OCI-LY1 (cell line): ENCODE measurements around the gene SUFU.

Experiments
- H2AFZ ChIP-seq: fragments of 200-600 bp; sonication (generic), shearing (Covaris generic); 2 replicates; pipeline ENCODE4 v1.6.0; 2014; ENCODE audit warnings: antibody characterized with exemption, mild to moderate bottlenecking, low read length
- H3F3A ChIP-seq: fragments of 200-600 bp; sonication (generic), shearing (Covaris generic); 2 replicates; pipeline ENCODE4 v1.6.0; 2014; ENCODE audit warnings: mild to moderate bottlenecking, antibody characterized with exemption, low read length, moderate library complexity; ENCODE audit not compliant: insufficient read depth
- H3K27ac ChIP-seq: fragments of 200-600 bp; sonication (generic); 2 replicates; pipeline ENCODE4 v1.5.1; 2014; ENCODE audit warnings: low read length, mixed run types, mild to moderate bottlenecking, low read depth; ENCODE audit not compliant: poor library complexity, severe bottlenecking
- H3K27me3 ChIP-seq: fragments of 200-600 bp; sonication (generic); 2 replicates; pipeline ENCODE4 v1.6.0; 2014; ENCODE audit warnings: antibody characterized with exemption, mild to moderate bottlenecking, low read length, moderate library complexity; ENCODE audit not compliant: insufficient read depth
- H3K36me3 ChIP-seq: fragments of 200-600 bp; sonication (generic); 2 replicates; pipeline ENCODE4 v1.6.1; 2014; ENCODE audit warnings: mild to moderate bottlenecking, antibody characterized with exemption, low read length, moderate library complexity, mixed read lengths; ENCODE audit not compliant: insufficient read depth
- H3K4me1 ChIP-seq: fragments of 200-600 bp; sonication (generic); 2 replicates; pipeline ENCODE4 v1.5.1; 2014; ENCODE audit warnings: mild to moderate bottlenecking, low read length, moderate library complexity; ENCODE audit not compliant: insufficient read depth, severe bottlenecking
- H3K4me2 ChIP-seq: fragments of 200-600 bp; sonication (generic), shearing (Covaris generic); 2 replicates; pipeline ENCODE4 v1.6.1; 2014; ENCODE audit warnings: low read length
- H3K4me3 ChIP-seq: fragments of 200-600 bp; sonication (generic); 2 replicates; pipeline ENCODE4 v1.5.1; 2014; ENCODE audit warnings: low read length, low read depth, mild to moderate bottlenecking, mixed read lengths; ENCODE audit not compliant: poor library complexity, severe bottlenecking
- H3K79me2 ChIP-seq: fragments of 200-600 bp; shearing (Covaris generic); 2 replicates; pipeline ENCODE4 v1.6.1; 2016; ENCODE audit warnings: mixed run types, low read length, mixed read lengths; ENCODE audit not compliant: insufficient read depth
- H3K9ac ChIP-seq: fragments of 200-600 bp; sonication (generic), shearing (Covaris generic); 2 replicates; pipeline ENCODE4 v1.6.1; 2014; ENCODE audit warnings: mild to moderate bottlenecking, low read length, mixed read lengths
- H3K9me2 ChIP-seq: fragments of 200-600 bp; sonication (generic), shearing (Covaris generic); 2 replicates; pipeline ENCODE4 v1.6.1; 2014; ENCODE audit warnings: low read depth, mild to moderate bottlenecking, low read length, mixed read lengths
- H3K9me3 ChIP-seq: fragments of 200-600 bp; shearing (Covaris generic); 2 replicates; pipeline ENCODE4 v1.6.1; 2014; ENCODE audit warnings: low read length, mixed read lengths
- H4K20me1 ChIP-seq: fragments of 200-600 bp; sonication (generic), shearing (Covaris generic); 2 replicates; pipeline ENCODE4 v1.6.0; 2016; ENCODE audit warnings: mild to moderate bottlenecking, low read length; ENCODE audit not compliant: insufficient read depth
- EZH2 ChIP-seq: fragments of 200-600 bp; sonication (generic), shearing (Covaris generic); IDR thresholded peaks from 2 replicates; pipeline ENCODE4 v1.8.0; 2017; ENCODE audit warnings: borderline replicate concordance, mixed run types, mild to moderate bottlenecking, antibody characterized with exemption, low read length, moderate library complexity, mixed read lengths
- TF ChIP-seq, protein P1 (sequence below): fragments of 200-600 bp; sonication (generic), shearing (Covaris generic); IDR thresholded peaks from 2 replicates; pipeline ENCODE4 v1.5.1; 2017; ENCODE audit warnings: mild to moderate bottlenecking, antibody characterized with exemption, low read length, moderate library complexity, mixed read lengths

Gene SUFU

GRCh38 chr10:102676534-102677315, 173.0 kb downstream of the SUFU start:
- Histone ChIP-seq H3K9me3 (no peaks in the 10 kb centered on the region), H3K4me2 (peak overlapping the region; percentile 65; the same call in 1 of the 2 replicates), H3K27me3 (no peaks in the 10 kb centered on the region), H3K36me3 (no peaks in the 10 kb centered on the region), H4K20me1 (no peaks in the 10 kb centered on the region), H3K27ac (peak overlapping the region; percentile 95), H3K79me2 (no peaks in the 10 kb centered on the region), H3K9ac (no peak overlapping the region; the same call in 1 of the 2 replicates), H3K4me1 (peaks cover 65% of the 10 kb centered on the region), H3F3A (no peaks in the 10 kb centered on the region), H2AFZ (no peak overlapping the region), H3K4me3 (no peak overlapping the region), H3K9me2 (no peaks in the 10 kb centered on the region)
- TF ChIP-seq, protein P1, sequence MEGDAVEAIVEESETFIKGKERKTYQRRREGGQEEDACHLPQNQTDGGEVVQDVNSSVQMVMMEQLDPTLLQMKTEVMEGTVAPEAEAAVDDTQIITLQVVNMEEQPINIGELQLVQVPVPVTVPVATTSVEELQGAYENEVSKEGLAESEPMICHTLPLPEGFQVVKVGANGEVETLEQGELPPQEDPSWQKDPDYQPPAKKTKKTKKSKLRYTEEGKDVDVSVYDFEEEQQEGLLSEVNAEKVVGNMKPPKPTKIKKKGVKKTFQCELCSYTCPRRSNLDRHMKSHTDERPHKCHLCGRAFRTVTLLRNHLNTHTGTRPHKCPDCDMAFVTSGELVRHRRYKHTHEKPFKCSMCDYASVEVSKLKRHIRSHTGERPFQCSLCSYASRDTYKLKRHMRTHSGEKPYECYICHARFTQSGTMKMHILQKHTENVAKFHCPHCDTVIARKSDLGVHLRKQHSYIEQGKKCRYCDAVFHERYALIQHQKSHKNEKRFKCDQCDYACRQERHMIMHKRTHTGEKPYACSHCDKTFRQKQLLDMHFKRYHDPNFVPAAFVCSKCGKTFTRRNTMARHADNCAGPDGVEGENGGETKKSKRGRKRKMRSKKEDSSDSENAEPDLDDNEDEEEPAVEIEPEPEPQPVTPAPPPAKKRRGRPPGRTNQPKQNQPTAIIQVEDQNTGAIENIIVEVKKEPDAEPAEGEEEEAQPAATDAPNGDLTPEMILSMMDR: no peak
- TF ChIP-seq EZH2: no peak

GRCh38 chr10:102677331-102678067, 173.7 kb downstream of the SUFU start:
- no peaks in the 10 kb centered on the region for H3K79me2 ChIP-seq
- H3F3A ChIP-seq: no peaks in the 10 kb centered on the region
- H3K9me3 ChIP-seq: no peaks in the 10 kb centered on the region
- H3K4me2 ChIP-seq: no peak overlapping the region
- no peaks in the 10 kb centered on the region for H3K9me2 ChIP-seq
- no peak overlapping the region for H3K9ac ChIP-seq
- H2AFZ ChIP-seq: no peak overlapping the region
- no peaks in the 10 kb centered on the region for H3K27me3 ChIP-seq
- no peaks in the 10 kb centered on the region for H3K36me3 ChIP-seq
- no peaks in the 10 kb centered on the region for H4K20me1 ChIP-seq
- H3K27ac ChIP-seq: peak overlapping the region; percentile 95
- no peak overlapping the region for H3K4me3 ChIP-seq
- TF ChIP-seq, protein P1: no peak
- TF ChIP-seq EZH2: no peak
- peaks cover 63% of the 10 kb centered on the region for H3K4me1 ChIP-seq

GRCh38 chr10:102678068-102678400, 174.3 kb downstream of the SUFU start:
- Histone ChIP-seq H3K4me1 (peaks cover 62% of the 10 kb centered on the region), H4K20me1 (no peaks in the 10 kb centered on the region), H3K4me2 (no peak overlapping the region), H3K4me3 (no peak overlapping the region), H3K36me3 (no peaks in the 10 kb centered on the region), H3F3A (no peaks in the 10 kb centered on the region), H3K9me2 (no peaks in the 10 kb centered on the region), H3K9me3 (no peaks in the 10 kb centered on the region), H3K27ac (peak overlapping the region; percentile 95), H3K9ac (no peak overlapping the region), H3K27me3 (no peaks in the 10 kb centered on the region), H3K79me2 (no peaks in the 10 kb centered on the region), H2AFZ (no peak overlapping the region)
- no peak for TF ChIP-seq EZH2
- TF ChIP-seq, protein P1: no peak
